ENCODE results near the gene NEDD4L.

The NEDD4L gene

GRCh38 chr18:58015065-58015780 is 28.8 kb upstream of the NEDD4L start:
- no peak for TF ChIP-seq ESRRG (CRISPR knock-in tag; IDR thresholded peaks at IDR 0.05)
- TF ChIP-seq ZNF70 (CRISPR knock-in tag; IDR thresholded peaks at IDR 0.05): no peak
- no peak for TF ChIP-seq ZNF565 (CRISPR knock-in tag; conservative IDR thresholded peaks at IDR 0.05; ENCODE audit: low read depth)
- TF ChIP-seq ARNTL (CRISPR knock-in tag; IDR thresholded peaks at IDR 0.05; ENCODE audit: borderline replicate concordance, low read depth): no peak
- TF ChIP-seq GLIS3 (CRISPR knock-in tag; IDR thresholded peaks at IDR 0.05): no peak
- no peak for TF ChIP-seq BACH2 (CRISPR knock-in tag; IDR thresholded peaks at IDR 0.05; ENCODE audit: borderline replicate concordance)
- TF ChIP-seq SNAI2 (CRISPR knock-in tag; IDR thresholded peaks at IDR 0.05): no peak
- TF ChIP-seq TSHZ2 (CRISPR knock-in tag; IDR thresholded peaks at IDR 0.05): no peak
- no peak for TF ChIP-seq CREB5 (CRISPR knock-in tag; IDR thresholded peaks at IDR 0.05; ENCODE audit: low read depth)
- no peak for TF ChIP-seq POU6F1 (CRISPR knock-in tag; IDR thresholded peaks at IDR 0.05; ENCODE audit: borderline replicate concordance, low read depth)
- TF ChIP-seq RARB (CRISPR knock-in tag; IDR thresholded peaks at IDR 0.05): no peak
- ATAC-seq: no peak

- TF ChIP-seq ZNF565 (CRISPR knock-in tag; conservative IDR thresholded peaks at IDR 0.05; ENCODE audit: low read depth) (no peak), TOX (CRISPR knock-in tag; IDR thresholded peaks at IDR 0.05; ENCODE audit: borderline replicate concordance) (no peak), ESRRG (CRISPR knock-in tag; IDR thresholded peaks at IDR 0.05) (no peak), SNAI2 (CRISPR knock-in tag; IDR thresholded peaks at IDR 0.05) (no peak), PATZ1 (CRISPR knock-in tag; IDR thresholded peaks at IDR 0.05; ENCODE audit: borderline replicate concordance) (no peak), TSHZ2 (CRISPR knock-in tag; IDR thresholded peaks at IDR 0.05) (no peak), CSDC2 (CRISPR knock-in tag; IDR thresholded peaks at IDR 0.05) (no peak), ZFP30 (CRISPR knock-in tag; IDR thresholded peaks at IDR 0.05) (no peak), GLIS3 (CRISPR knock-in tag; IDR thresholded peaks at IDR 0.05) (no peak), RARB (CRISPR knock-in tag; IDR thresholded peaks at IDR 0.05) (no peak), ZNF70 (CRISPR knock-in tag; IDR thresholded peaks at IDR 0.05) (no peak), CSRNP3 (CRISPR knock-in tag; IDR thresholded peaks at IDR 0.05) (no peak), POU6F1 (CRISPR knock-in tag; IDR thresholded peaks at IDR 0.05; ENCODE audit: borderline replicate concordance, low read depth) (no peak), ZC3H10 (CRISPR knock-in tag; IDR thresholded peaks at IDR 0.05) (no peak)
- ATAC-seq: no peak
These were observed 26.8 kb upstream of the NEDD4L start for GRCh38 chr18:58017267-58017666.
